ENCODE results near the gene KLHL28. TPM values are rescaled to one million over a fixed set of nuclear protein-coding genes. Genes with fewer than 3 reads are reported as not detected.

The KLHL28 gene
- total RNA-seq, 1 donor from 2014 or later: 15.9 TPM

- peaks cover 12% of the 10 kb centered on the region for H3K36me3 Mint-ChIP-seq (ENCODE audit: low read depth)
- no peaks in the 10 kb centered on the region for H3K27me3 Mint-ChIP-seq (ENCODE audit: insufficient read depth)
- no peaks in the 10 kb centered on the region for H3K9me3 Mint-ChIP-seq
- H3K4me1 Mint-ChIP-seq (ENCODE audit: low read depth): peaks cover 7% of the 10 kb centered on the region
- no peak overlapping the region for H3K27ac Mint-ChIP-seq
- intact Hi-C loops (cut with micrococcal nuclease): no loop called here
- no peak for DNase-seq (ENCODE audit: low spot score)
- no peak overlapping the region for H3K4me3 Mint-ChIP-seq
Measured at GRCh38 chr14:44952391-44953110, 9.2 kb downstream of the KLHL28 start.

DNA sequence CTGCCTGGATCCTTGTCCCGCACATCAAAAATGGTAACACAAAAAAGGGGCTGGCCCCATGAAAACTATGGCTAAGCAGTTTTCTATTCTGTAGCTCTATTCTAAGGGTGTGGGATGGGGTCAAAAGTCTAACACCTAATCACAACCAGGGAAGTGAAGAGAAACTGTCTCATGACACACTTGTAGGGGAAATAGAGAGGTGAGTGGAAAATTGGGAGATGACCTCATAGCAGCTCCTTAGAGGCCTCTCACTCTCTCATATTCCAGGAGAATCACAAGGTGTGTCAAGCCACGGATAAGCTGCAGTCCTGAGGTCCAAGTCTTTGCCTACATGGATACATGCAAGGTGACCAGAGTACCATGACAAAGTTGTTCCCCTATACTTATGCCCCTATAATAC lies 10.7 kb downstream of the KLHL28 start:
- peaks cover 7% of the 10 kb centered on the region for H3K4me1 Mint-ChIP-seq (ENCODE audit: low read depth)
- H3K36me3 Mint-ChIP-seq (ENCODE audit: low read depth): peaks cover 17% of the 10 kb centered on the region
- H3K27ac Mint-ChIP-seq: no peak overlapping the region
- intact Hi-C loops (cut with micrococcal nuclease): no loop called here
- no peaks in the 10 kb centered on the region for H3K27me3 Mint-ChIP-seq (ENCODE audit: insufficient read depth)
- H3K4me3 Mint-ChIP-seq: no peak overlapping the region
- no peak for DNase-seq (ENCODE audit: low spot score)
- H3K9me3 Mint-ChIP-seq: peaks cover 5% of the 10 kb centered on the region

- Mint-ChIP-seq H3K36me3 (ENCODE audit: low read depth) (peaks cover 45% of the 10 kb centered on the region), H3K9me3 (peaks cover 9% of the 10 kb centered on the region), H3K4me1 (ENCODE audit: low read depth) (peaks cover 7% of the 10 kb centered on the region), H3K4me3 (no peak overlapping the region), H3K27me3 (ENCODE audit: insufficient read depth) (no peaks in the 10 kb centered on the region), H3K27ac (no peak overlapping the region)
- intact Hi-C loops (cut with micrococcal nuclease): no loop called here
- DNase-seq (ENCODE audit: low spot score): no peak
Measured at GRCh38 chr14:44945264-44945663, 16.5 kb downstream of the KLHL28 start.

- intact Hi-C loops (cut with micrococcal nuclease): no loop called here
- Mint-ChIP-seq H3K4me1 (ENCODE audit: low read depth) (peaks cover 7% of the 10 kb centered on the region), H3K36me3 (ENCODE audit: low read depth) (peaks cover 53% of the 10 kb centered on the region), H3K27me3 (ENCODE audit: insufficient read depth) (no peaks in the 10 kb centered on the region), H3K4me3 (no peak overlapping the region), H3K9me3 (peaks cover 12% of the 10 kb centered on the region), H3K27ac (no peak overlapping the region)
- no peak for DNase-seq (ENCODE audit: low spot score)
Measured at GRCh38 chr14:44944107-44944506, 17.6 kb downstream of the KLHL28 start.

GRCh38 chr14:44942436-44942835 lies 19.3 kb downstream of the KLHL28 start:
- H3K4me1 Mint-ChIP-seq (ENCODE audit: low read depth): peaks cover 7% of the 10 kb centered on the region
- intact Hi-C loops (cut with micrococcal nuclease): no loop called here
- no peak for DNase-seq (ENCODE audit: low spot score)
- H3K27ac Mint-ChIP-seq: no peak overlapping the region
- peaks cover 12% of the 10 kb centered on the region for H3K9me3 Mint-ChIP-seq
- no peaks in the 10 kb centered on the region for H3K27me3 Mint-ChIP-seq (ENCODE audit: insufficient read depth)
- H3K36me3 Mint-ChIP-seq (ENCODE audit: low read depth): peaks cover 56% of the 10 kb centered on the region
- H3K4me3 Mint-ChIP-seq: no peak overlapping the region

- Mint-ChIP-seq H3K27ac (no peak overlapping the region), H3K27me3 (ENCODE audit: insufficient read depth) (no peaks in the 10 kb centered on the region), H3K9me3 (peaks cover 7% of the 10 kb centered on the region), H3K4me3 (no peak overlapping the region), H3K4me1 (ENCODE audit: low read depth) (peaks cover 7% of the 10 kb centered on the region), H3K36me3 (ENCODE audit: low read depth) (peaks cover 54% of the 10 kb centered on the region)
- intact Hi-C loops (cut with micrococcal nuclease): loop anchor here (2.0 kb wide), 1 partner anchor 19 kb away; the partner anchor contains the start of gene KLHL28
- no peak for DNase-seq (ENCODE audit: low spot score)
Measured at GRCh38 chr14:44941591-44941990, 20.2 kb downstream of the KLHL28 start.

DNA sequence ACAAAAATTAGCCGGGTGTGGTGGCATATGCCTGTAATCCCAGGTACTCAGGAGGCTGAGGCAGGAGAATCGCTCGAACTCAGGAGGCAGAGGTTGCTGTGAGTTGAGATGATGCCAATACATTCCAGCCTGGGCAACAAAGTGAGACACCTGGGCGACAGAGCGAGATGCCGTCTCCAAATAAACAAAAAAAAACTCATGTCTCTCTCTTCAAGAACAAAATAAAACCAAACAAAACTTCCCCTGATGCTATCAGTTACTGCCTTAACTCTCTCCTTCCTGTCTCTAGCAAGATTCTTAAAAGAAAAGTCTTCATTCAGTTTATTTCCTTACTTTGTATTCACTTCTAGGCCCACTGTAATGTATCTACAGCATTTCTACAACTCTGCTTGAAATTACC lies 20.8 kb downstream of the KLHL28 start:
- Mint-ChIP-seq H3K36me3 (ENCODE audit: low read depth) (peaks cover 60% of the 10 kb centered on the region), H3K27ac (peak overlapping the region; percentile 72), H3K4me1 (ENCODE audit: low read depth) (peaks cover 7% of the 10 kb centered on the region), H3K9me3 (peaks cover 7% of the 10 kb centered on the region), H3K27me3 (ENCODE audit: insufficient read depth) (no peaks in the 10 kb centered on the region), H3K4me3 (no peak overlapping the region)
- intact Hi-C loops (cut with micrococcal nuclease): loop anchor here (2.0 kb wide), 1 partner anchor 20 kb away; the partner anchor contains the start of gene KLHL28
- DNase-seq (ENCODE audit: low spot score): no peak

DNA sequence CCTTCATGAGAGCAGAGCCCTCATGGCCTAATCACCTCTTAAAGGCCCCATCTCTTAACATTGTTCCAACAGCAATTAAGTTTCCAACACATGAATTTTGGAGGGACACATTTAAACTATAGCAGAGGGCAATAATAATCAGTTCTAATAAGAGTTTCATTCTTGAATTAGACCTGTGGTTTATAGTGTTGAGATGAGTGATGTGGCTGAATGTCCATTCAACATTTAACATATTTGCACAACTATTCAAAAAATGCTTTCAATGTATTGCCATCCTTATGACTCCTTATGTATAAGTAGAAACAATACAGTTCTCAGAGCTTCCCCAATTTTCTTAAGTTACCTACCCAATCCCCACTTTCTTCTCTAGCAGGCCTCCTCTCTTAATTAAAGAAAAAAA lies 21.5 kb downstream of the KLHL28 start:
- peaks cover 54% of the 10 kb centered on the region for H3K36me3 Mint-ChIP-seq (ENCODE audit: low read depth)
- intact Hi-C loops (cut with micrococcal nuclease): loop anchor here (2.0 kb wide), 1 partner anchor 21 kb away; the partner anchor contains the start of gene KLHL28
- H3K4me1 Mint-ChIP-seq (ENCODE audit: low read depth): peaks cover 7% of the 10 kb centered on the region
- H3K27ac Mint-ChIP-seq: peak overlapping the region; percentile 1
- DNase-seq (ENCODE audit: low spot score): no peak
- no peaks in the 10 kb centered on the region for H3K27me3 Mint-ChIP-seq (ENCODE audit: insufficient read depth)
- H3K9me3 Mint-ChIP-seq: peaks cover 7% of the 10 kb centered on the region
- H3K4me3 Mint-ChIP-seq: no peak overlapping the region

DNA sequence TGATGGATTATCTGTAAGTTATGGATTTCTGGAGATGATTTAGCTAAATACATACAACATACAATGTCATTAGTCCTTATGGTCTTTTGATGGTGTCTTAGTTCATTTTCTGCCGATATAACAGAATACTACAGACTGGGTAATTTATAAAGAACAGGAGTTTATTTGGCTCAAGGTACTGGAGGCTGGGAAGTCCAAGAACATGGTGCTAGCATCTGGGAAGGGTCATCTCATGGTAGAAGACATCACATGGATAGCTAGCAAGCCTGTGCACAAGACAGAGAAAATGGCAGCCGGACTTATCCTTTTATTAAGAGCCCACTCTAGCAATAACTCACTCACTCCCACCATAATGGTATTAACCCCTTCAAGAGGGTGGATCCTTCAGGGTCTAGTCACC lies 24.2 kb downstream of the KLHL28 start:
- DNase-seq (ENCODE audit: low spot score): no peak
- intact Hi-C loops (cut with micrococcal nuclease): no loop called here
- H3K27ac Mint-ChIP-seq: no peak overlapping the region
- H3K4me1 Mint-ChIP-seq (ENCODE audit: low read depth): peaks cover 7% of the 10 kb centered on the region
- H3K9me3 Mint-ChIP-seq: peaks cover 7% of the 10 kb centered on the region
- H3K36me3 Mint-ChIP-seq (ENCODE audit: low read depth): peaks cover 45% of the 10 kb centered on the region
- no peaks in the 10 kb centered on the region for H3K27me3 Mint-ChIP-seq (ENCODE audit: insufficient read depth)
- no peak overlapping the region for H3K4me3 Mint-ChIP-seq

DNA sequence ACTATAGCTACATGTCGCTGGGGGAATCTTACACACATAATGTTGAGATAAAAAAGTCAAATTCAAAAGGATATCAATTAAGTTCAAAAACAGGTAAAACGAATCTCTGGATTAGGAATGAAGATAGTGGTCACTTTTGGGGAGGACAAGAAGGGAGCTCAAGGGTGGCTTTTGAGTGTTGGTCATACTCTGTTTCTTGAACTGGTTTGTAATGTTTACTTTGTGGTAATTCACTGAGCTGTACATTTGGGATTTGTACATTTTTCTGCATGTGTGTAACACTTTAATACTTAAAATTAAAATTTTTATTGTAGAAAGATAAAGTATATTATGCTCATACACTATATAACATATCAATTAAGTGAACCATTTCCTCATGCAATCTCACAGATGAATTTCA lies 26.6 kb downstream of the KLHL28 start:
- peaks cover 3% of the 10 kb centered on the region for H3K9me3 Mint-ChIP-seq
- DNase-seq (ENCODE audit: low spot score): no peak
- H3K27ac Mint-ChIP-seq: no peak overlapping the region
- no peaks in the 10 kb centered on the region for H3K27me3 Mint-ChIP-seq (ENCODE audit: insufficient read depth)
- peaks cover 5% of the 10 kb centered on the region for H3K4me1 Mint-ChIP-seq (ENCODE audit: low read depth)
- H3K4me3 Mint-ChIP-seq: no peak overlapping the region
- peaks cover 30% of the 10 kb centered on the region for H3K36me3 Mint-ChIP-seq (ENCODE audit: low read depth)
- intact Hi-C loops (cut with micrococcal nuclease): no loop called here

GRCh38 chr14:44928793-44929192 lies 33.0 kb downstream of the KLHL28 start:
- Mint-ChIP-seq H3K27ac (no peak overlapping the region), H3K4me1 (ENCODE audit: low read depth) (peaks cover 5% of the 10 kb centered on the region), H3K27me3 (ENCODE audit: insufficient read depth) (no peaks in the 10 kb centered on the region), H3K9me3 (no peaks in the 10 kb centered on the region), H3K4me3 (no peak overlapping the region), H3K36me3 (ENCODE audit: low read depth) (peaks cover 7% of the 10 kb centered on the region)
- intact Hi-C loops (cut with micrococcal nuclease): no loop called here
- DNase-seq (ENCODE audit: low spot score): no peak

DNA sequence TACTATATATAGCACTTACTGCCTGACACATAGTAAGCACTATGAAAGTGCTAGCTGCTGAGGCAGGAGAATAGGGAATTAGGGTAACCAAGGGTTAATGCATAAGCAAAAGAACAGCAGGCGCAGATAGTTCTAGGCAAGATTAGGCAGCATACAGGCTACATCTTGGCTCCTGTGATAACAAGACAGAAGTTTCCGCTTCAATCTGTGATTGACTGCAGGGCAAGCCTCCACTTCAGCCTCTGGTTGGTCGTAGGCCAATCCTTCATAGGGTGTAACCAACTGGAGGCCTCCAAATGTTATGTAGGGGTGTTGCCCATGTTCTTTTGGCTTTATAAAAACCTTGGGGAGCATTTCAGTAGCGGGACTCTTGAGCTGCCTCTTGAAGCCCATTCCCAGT lies 46.9 kb downstream of the KLHL28 start:
- H3K36me3 Mint-ChIP-seq (ENCODE audit: low read depth): peaks cover 3% of the 10 kb centered on the region
- intact Hi-C loops (cut with micrococcal nuclease): no loop called here
- no peak overlapping the region for H3K27ac Mint-ChIP-seq
- no peak for DNase-seq (ENCODE audit: low spot score)
- peaks cover 10% of the 10 kb centered on the region for H3K4me1 Mint-ChIP-seq (ENCODE audit: low read depth)
- H3K9me3 Mint-ChIP-seq: no peaks in the 10 kb centered on the region
- no peak overlapping the region for H3K4me3 Mint-ChIP-seq
- peaks cover 21% of the 10 kb centered on the region for H3K27me3 Mint-ChIP-seq (ENCODE audit: insufficient read depth)

DNA sequence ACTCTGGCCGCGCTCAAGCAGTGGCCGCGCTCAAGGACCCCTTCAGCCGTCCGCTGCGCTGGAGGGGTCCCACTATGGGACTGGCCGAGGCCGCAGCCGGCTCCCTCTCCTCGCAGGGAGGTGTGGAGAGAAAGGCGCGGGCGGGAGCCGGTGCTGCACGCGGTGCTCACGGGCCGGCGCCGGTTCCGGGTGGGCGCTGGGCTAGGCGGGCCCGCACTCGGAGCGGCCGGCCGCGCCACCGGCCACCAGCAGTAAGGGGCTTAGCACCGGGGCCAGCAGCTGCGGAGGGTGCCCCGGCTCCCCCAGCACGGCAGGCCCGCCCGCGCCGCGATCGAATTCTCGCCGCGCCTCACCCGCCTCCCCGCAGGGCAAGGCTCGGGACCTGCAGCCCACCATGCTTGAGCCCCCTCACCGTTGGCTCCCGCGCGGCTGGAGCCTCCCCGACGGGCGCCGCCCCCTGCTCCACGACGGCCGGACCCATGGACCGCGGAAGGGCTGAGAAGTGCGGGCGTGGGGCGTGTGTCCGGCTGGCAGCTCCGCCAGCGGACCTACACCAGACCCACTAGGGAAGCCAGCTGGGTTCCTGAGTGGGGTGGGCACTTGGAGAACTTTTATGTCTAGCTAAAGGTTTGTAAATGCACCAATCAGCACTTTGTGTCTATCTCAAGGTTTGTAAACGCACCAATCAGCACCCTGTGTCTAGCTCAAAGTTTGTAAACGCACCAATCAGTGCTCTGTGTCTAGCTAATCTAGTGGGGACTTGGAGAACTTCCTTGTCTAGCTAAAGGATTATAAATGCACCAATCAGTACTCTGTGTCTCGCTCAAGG lies 49.5 kb downstream of the KLHL28 start:
- peak overlapping the region; percentile 45 for H3K4me3 Mint-ChIP-seq
- peaks cover 29% of the 10 kb centered on the region for H3K27me3 Mint-ChIP-seq (ENCODE audit: insufficient read depth)
- H3K4me1 Mint-ChIP-seq (ENCODE audit: low read depth): peaks cover 10% of the 10 kb centered on the region
- intact Hi-C loops (cut with micrococcal nuclease): loop anchor here (1.0 kb wide), 1 partner anchor 15 kb away; a partner anchor contains a TSS
- H3K27ac Mint-ChIP-seq: no peak overlapping the region
- H3K36me3 Mint-ChIP-seq (ENCODE audit: low read depth): peaks cover 3% of the 10 kb centered on the region
- no peak for DNase-seq (ENCODE audit: low spot score)
- H3K9me3 Mint-ChIP-seq: no peaks in the 10 kb centered on the region
